ENCODE measurements around the gene MOB3B. TPM values are rescaled to one million over a fixed set of nuclear protein-coding genes. Genes with fewer than 3 reads are reported as not detected.
"Not testable (repeated sequence)": the region's sequence is repeated elsewhere in the genome, so short reads cannot be mapped to it uniquely, and the experiment has no call there.

MOB3B gene
- polyA plus RNA-seq, 1 donor from 2014 or later = 7.1 TPM

DNA sequence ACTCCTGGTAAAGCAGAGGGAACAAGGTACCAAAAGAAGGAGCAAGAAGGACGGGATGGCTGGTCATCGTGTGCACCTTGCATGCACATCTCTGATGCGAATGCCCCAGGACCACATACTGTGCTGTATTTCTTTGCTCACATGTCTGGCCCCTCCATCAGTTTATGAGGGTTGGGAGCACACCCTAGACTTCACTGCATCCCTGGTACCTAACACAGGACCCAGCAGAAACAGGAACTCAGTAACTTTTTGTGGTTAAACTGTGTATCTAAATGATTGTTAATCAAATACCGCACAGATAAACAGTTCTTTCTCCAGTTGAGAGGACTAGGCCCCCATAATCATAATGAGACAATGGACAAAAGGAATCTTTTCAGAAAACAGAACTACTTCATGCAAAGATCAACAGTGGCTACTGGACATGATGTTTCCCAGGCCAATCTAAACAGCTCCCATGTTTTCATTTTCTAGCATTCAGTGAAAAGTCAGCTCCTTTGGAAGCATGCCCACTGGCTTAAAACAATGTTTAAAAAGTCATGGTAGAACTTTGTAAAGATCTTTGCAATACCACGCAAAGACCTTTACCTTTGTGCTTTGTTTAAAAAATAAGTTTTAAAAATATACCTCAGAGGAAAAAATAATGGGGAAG, 61.0 kb downstream of the MOB3B start:
- H3K9me3 Mint-ChIP-seq = peaks cover 0 to 1% (median 0%) of the 10 kb centered on the region in 3 donors
- H3K27me3 Mint-ChIP-seq = no peaks in the 10 kb centered on the region
- H3K4me3 Mint-ChIP-seq = peak overlapping the region in 2 of 4 donors; percentile 8 to 61
- peaks cover 27 to 47% (median 42%) of the 10 kb centered on the region in 3 donors for H3K4me1 Mint-ChIP-seq
- no peaks in the 10 kb centered on the region for H3K36me3 Mint-ChIP-seq
- H3K27ac Mint-ChIP-seq = no peak overlapping the region

- H3K4me3 Mint-ChIP-seq = peak overlapping the region in 2 of 4 donors; percentile 8 to 61
- H3K27me3 Mint-ChIP-seq = no peaks in the 10 kb centered on the region
- peaks cover 28 to 47% (median 41%) of the 10 kb centered on the region in 3 donors for H3K4me1 Mint-ChIP-seq
- no peak overlapping the region for H3K27ac Mint-ChIP-seq
- H3K36me3 Mint-ChIP-seq = no peaks in the 10 kb centered on the region
- H3K9me3 Mint-ChIP-seq = peaks cover 0 to 1% (median 0%) of the 10 kb centered on the region in 3 donors
These were observed 61.6 kb downstream of the MOB3B start for GRCh38 chr9:27468000-27468399.

GRCh38 chr9:27467486-27467885, 62.1 kb downstream of the MOB3B start:
- peaks cover 0 to 1% (median 0%) of the 10 kb centered on the region in 3 donors for H3K9me3 Mint-ChIP-seq
- peak overlapping the region in 1 of 4 donors; percentile 61 for H3K4me3 Mint-ChIP-seq
- H3K27ac Mint-ChIP-seq = peak overlapping the region in 1 of 3 donors; percentile 86
- H3K4me1 Mint-ChIP-seq = peaks cover 28 to 51% (median 39%) of the 10 kb centered on the region in 3 donors
- no peaks in the 10 kb centered on the region for H3K27me3 Mint-ChIP-seq
- H3K36me3 Mint-ChIP-seq = no peaks in the 10 kb centered on the region

DNA sequence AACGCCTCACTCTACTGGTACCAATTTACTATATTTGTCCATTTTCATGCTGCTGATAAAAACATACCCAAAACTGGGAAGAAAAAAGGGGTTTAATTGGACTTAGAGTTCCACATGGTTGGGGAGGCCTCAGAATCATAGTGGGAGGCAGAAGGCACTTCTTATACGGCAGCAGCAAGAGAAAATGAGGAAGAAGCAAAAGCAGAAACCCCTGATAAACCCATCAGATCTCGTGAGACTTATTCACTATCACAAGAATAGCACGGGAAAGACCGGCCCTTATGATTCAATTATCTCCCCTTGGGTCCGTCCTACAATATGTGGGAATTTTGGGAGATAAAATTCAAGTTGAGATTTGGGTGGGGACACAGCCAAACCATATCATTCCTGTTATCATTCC, 63.1 kb downstream of the MOB3B start:
- H3K4me3 Mint-ChIP-seq = peak overlapping the region in 2 of 4 donors; percentile 63 to 72
- H3K27me3 Mint-ChIP-seq, H3K9me3 Mint-ChIP-seq, H3K36me3 Mint-ChIP-seq: not testable (repeated sequence)
- H3K4me1 Mint-ChIP-seq = peaks cover 30 to 47% (median 39%) of the 10 kb centered on the region in 3 donors
- H3K27ac Mint-ChIP-seq = peak overlapping the region in 2 of 3 donors; percentile 8 to 86

DNA sequence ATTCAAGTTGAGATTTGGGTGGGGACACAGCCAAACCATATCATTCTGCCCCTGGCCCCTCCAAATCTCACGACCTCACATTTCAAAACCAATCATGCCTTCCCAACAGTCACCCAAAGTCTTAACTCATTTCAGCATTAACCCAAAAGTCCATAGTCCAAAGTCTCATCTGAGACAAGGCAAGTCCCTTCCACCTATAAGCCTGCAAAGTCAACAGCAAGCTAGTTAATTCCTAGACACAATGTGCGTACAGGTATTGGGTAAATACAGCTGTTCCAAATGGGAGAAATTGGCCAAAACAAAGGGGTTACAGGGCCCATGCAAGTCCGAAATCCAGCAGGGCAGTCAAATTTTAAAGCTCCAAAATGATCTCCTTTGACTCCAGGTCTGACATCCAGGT, 64.7 kb downstream of the MOB3B start:
- peaks cover 40 to 52% (median 49%) of the 10 kb centered on the region in 3 donors for H3K4me1 Mint-ChIP-seq
- not testable (repeated sequence) for H3K36me3 Mint-ChIP-seq, H3K27me3 Mint-ChIP-seq, H3K9me3 Mint-ChIP-seq
- peak overlapping the region in 1 of 4 donors; percentile 51 for H3K4me3 Mint-ChIP-seq
- H3K27ac Mint-ChIP-seq = peak overlapping the region in 1 of 3 donors; percentile 41

GRCh38 chr9:27462846-27463245, 66.8 kb downstream of the MOB3B start:
- no peak overlapping the region for H3K27ac Mint-ChIP-seq
- H3K9me3 Mint-ChIP-seq = peaks cover 0 to 1% (median 0%) of the 10 kb centered on the region in 3 donors
- no peaks in the 10 kb centered on the region for H3K27me3 Mint-ChIP-seq
- H3K4me3 Mint-ChIP-seq = no peak overlapping the region
- H3K4me1 Mint-ChIP-seq = peaks cover 35 to 48% (median 36%) of the 10 kb centered on the region in 3 donors
- no peaks in the 10 kb centered on the region for H3K36me3 Mint-ChIP-seq

DNA sequence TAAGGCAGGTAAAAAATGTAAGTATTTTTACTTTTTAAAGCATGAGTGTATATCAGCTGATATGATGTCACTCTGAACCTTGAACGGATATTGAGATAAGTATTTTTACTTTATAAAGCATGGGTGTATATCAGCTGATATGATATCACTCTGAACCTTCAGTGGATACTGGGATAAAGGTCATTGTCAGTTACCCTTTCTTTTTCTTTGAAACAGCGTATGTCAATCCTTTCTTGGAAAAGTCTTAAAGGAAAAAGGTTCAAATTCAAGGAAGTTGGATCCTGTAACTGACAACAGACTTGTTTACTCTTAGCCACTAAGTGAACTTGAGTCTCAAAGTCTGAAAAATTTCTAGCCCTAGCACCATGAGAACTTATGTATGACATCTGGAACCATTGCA, 67.2 kb downstream of the MOB3B start:
- peaks cover 0 to 1% (median 0%) of the 10 kb centered on the region in 3 donors for H3K9me3 Mint-ChIP-seq
- H3K36me3 Mint-ChIP-seq = no peaks in the 10 kb centered on the region
- peaks cover 34 to 48% (median 36%) of the 10 kb centered on the region in 3 donors for H3K4me1 Mint-ChIP-seq
- no peak overlapping the region for H3K27ac Mint-ChIP-seq
- H3K27me3 Mint-ChIP-seq = no peaks in the 10 kb centered on the region
- no peak overlapping the region for H3K4me3 Mint-ChIP-seq

DNA sequence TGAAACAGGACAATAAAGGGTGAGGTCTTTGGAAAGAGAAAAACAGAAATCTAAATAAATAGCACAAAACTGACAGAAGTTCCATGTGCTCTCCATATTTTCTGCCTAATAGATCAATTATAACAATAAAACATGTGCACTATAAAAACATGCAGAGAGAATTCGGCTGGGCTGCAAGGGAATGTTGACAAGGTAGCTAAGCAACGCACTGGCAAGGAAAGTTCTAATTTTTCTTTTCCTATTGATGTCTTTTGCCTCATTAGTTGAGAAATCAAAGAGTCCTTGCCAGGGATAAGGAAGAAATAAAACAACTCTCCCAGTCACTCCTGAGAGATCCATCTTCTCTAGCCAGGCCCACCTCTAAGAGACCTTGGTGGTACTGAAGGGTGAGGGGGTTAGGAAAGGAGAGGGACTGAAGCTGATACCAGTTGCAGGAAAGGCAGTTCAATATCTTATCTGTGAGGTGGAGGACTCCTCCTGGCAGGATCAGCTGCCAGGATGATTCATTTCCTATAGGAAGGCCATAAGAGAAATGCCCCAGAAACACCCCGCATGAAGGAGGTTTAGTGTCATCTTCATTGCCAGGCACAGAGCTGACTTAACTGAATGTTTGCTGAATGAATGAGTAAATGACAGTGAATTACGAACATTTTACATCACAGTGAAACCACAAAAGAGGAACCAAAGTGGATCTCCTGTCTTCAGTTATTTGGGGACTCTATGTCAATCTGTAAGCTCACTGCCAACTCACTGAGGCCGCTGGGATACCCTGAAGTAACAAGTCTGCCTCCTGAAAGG, 69.2 kb downstream of the MOB3B start:
- Mint-ChIP-seq H3K27me3 (no peaks in the 10 kb centered on the region), H3K36me3 (peaks cover 2% of the 10 kb centered on the region), H3K4me3 (peak overlapping the region in 3 of 4 donors; percentile 10 to 75 (median 56)), H3K4me1 (peaks cover 27 to 44% (median 38%) of the 10 kb centered on the region in 3 donors), H3K9me3 (peaks cover 0 to 1% (median 0%) of the 10 kb centered on the region in 3 donors), H3K27ac (peak overlapping the region; percentile 36 to 86 (median 79))

DNA sequence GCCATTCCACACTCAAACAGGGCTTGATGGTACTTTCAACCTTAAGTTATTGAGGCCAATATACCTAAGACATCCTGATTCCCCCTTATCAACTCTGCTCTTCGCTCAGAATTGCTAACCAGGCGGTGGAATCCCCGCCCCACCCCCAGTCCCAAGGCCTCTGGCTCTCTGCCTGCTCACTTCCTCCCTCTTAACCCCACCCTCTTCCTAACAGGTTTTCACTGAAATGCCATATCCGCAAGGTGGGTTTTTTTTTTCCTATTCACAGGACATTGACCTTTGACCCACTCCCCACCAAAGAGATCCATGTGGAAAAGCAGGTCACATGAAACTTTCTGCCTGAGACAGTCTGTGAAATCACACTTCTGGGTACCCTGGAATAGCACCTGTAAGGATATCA, 72.2 kb downstream of the MOB3B start:
- no peak overlapping the region for H3K27ac Mint-ChIP-seq
- peaks cover 32 to 58% (median 46%) of the 10 kb centered on the region in 3 donors for H3K4me1 Mint-ChIP-seq
- peaks cover 6% of the 10 kb centered on the region for H3K36me3 Mint-ChIP-seq
- H3K9me3 Mint-ChIP-seq = peaks cover 0 to 4% (median 2%) of the 10 kb centered on the region in 3 donors
- H3K4me3 Mint-ChIP-seq = peak overlapping the region in 2 of 4 donors; percentile 14 to 49
- no peaks in the 10 kb centered on the region for H3K27me3 Mint-ChIP-seq

GRCh38 chr9:27453860-27454553, 75.6 kb downstream of the MOB3B start:
- Mint-ChIP-seq H3K4me1 (peaks cover 23 to 56% (median 34%) of the 10 kb centered on the region in 3 donors), H3K9me3 (peaks cover 0 to 5% (median 2%) of the 10 kb centered on the region in 3 donors), H3K27me3 (no peaks in the 10 kb centered on the region), H3K27ac (no peak overlapping the region), H3K36me3 (peaks cover 9% of the 10 kb centered on the region), H3K4me3 (no peak overlapping the region)

DNA sequence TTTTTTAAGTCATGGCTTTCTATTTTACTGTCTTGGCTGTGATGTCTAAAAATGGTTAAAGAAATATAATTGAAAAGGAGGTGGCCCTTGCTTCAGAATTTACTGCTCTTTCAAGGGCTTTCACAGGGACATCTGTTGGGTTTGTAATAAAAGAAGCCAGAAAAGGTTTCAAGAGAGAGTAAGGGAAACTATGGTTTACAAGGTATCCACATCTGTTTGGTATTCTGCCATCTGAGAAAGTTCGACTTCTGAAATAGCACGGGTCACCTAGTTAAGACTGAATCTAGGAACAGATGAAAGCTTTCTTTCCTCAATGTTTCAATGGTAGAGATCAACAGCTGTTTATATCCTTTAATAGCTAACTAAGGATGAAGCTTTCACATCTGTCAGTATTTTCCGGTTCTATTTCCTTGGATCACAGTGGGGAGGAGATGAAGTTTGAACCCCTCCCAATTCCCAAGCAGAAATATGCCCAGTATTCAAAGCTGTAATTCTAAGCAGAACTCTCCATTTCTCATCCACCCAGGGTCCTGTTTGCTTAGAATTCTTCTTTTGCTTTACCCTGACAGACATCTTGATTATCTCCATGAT, 78.3 kb downstream of the MOB3B start:
- peak overlapping the region in 1 of 3 donors; percentile 79 for H3K27ac Mint-ChIP-seq
- H3K36me3 Mint-ChIP-seq = peaks cover 11% of the 10 kb centered on the region
- peaks cover 2 to 14% (median 4%) of the 10 kb centered on the region in 3 donors for H3K9me3 Mint-ChIP-seq
- no peak overlapping the region for H3K4me3 Mint-ChIP-seq
- H3K27me3 Mint-ChIP-seq = no peaks in the 10 kb centered on the region
- H3K4me1 Mint-ChIP-seq = peaks cover 15 to 52% (median 33%) of the 10 kb centered on the region in 3 donors

- Mint-ChIP-seq H3K27ac (no peak overlapping the region), H3K4me3 (no peak overlapping the region), H3K9me3 (peaks cover 2 to 14% (median 4%) of the 10 kb centered on the region in 3 donors), H3K36me3 (peaks cover 9% of the 10 kb centered on the region), H3K27me3 (no peaks in the 10 kb centered on the region), H3K4me1 (peaks cover 13 to 49% (median 30%) of the 10 kb centered on the region in 3 donors)
These were observed 78.9 kb downstream of the MOB3B start for GRCh38 chr9:27450752-27451151.

DNA sequence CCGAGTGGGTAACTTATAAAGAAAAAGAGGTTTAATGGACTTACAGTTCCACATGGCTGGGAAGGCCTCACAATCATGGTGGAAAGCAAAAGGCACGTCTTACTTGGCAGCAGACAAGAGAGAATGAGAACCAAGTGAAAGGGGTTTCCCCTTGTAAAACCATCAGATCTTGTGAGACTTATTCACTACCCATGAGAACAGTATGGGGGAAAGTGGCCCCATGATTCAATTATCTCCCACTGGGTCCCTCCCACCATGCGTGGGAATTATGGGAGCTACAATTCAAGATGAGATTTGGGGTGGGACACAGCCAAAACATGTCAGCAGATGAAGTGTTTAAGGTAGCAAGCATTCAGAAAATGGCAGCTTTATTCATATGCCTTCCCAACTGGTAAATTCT, 81.3 kb downstream of the MOB3B start:
- H3K27me3 Mint-ChIP-seq, H3K4me3 Mint-ChIP-seq: not testable (repeated sequence)
- Mint-ChIP-seq H3K9me3 (peaks cover 2 to 14% (median 4%) of the 10 kb centered on the region in 3 donors), H3K27ac (peak overlapping the region in 1 of 3 donors; percentile 50), H3K36me3 (peaks cover 10% of the 10 kb centered on the region), H3K4me1 (peaks cover 18 to 44% (median 24%) of the 10 kb centered on the region in 3 donors)

DNA sequence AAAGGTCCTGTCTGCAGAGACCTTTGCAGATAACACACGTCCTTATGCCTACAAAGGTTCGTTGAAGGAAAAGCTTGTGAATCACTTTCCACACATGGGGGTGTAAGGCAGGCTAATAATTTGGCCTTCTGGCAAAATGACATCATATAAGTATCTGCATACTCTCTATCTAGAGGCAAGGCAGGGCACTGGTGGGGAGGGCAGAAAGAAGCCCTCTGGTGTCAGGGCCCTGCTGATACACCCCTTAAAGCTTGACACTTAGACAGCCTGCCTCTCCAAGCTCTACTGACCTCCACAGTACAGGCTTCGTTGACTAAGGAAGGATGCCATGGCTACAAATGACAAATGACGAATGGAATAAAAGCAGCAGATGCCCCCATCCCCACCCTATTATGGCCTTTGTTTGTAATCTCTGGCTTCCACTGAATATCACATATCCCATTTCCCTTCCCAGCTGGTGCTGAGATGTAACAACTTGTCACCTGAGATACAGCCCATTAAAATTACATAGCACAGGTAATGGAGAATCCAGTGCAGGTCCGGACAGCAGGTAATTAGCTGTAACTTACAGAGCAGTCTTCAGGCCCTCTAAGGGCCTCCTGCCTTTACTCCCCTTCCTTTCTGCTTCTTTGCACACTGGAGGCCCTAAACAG, 82.5 kb downstream of the MOB3B start:
- peaks cover 8% of the 10 kb centered on the region for H3K36me3 Mint-ChIP-seq
- H3K4me1 Mint-ChIP-seq = peaks cover 26 to 43% (median 31%) of the 10 kb centered on the region in 3 donors
- no peak overlapping the region for H3K4me3 Mint-ChIP-seq
- H3K27ac Mint-ChIP-seq = no peak overlapping the region
- H3K9me3 Mint-ChIP-seq = peaks cover 0 to 9% (median 4%) of the 10 kb centered on the region in 3 donors
- no peaks in the 10 kb centered on the region for H3K27me3 Mint-ChIP-seq

Data from IgD-negative memory B cell (primary cell).